ENCODE results near the gene DYRK1A.

- no peak for TF ChIP-seq CTCF (IDR thresholded peaks at IDR 0.05; ENCODE audit: low read length)
- TF ChIP-seq EZH2 (optimal IDR thresholded peaks at IDR 0.05; ENCODE audit: low read depth, low read length): no peak
- no peak for TF ChIP-seq EZH2phosphoT487 (IDR thresholded peaks at IDR 0.05; ENCODE audit: low read length)
These were observed 14.1 kb downstream of the DYRK1A start for GRCh38 chr21:37380349-37381323.

All from MM.1S (cell line).